Activated naive CD4-positive, alpha-beta T cell treated with anti-CD3 and anti-CD28 coated beads, Interleukin-2, amount 10 ng/mL, durations not matched to agents 7 days and 5 days (primary cell): ENCODE results near the gene LRSAM1.

Experiments used
- CTCF ChIA-PET: fragments of 350-600 bp; sonication (Branson Sonifier 250); formaldehyde crosslinking; loops from one replicate; lab custom pipeline; 2021; ENCODE audit warnings: antibody characterized with exemption; lab: Charles Lee
- DNase-seq: peaks from one replicate; pipeline ENCODE4 v3.0.0-alpha.2; 2020
- H3K27ac Mint-ChIP-seq: one replicate; pipeline ENCODE4 v1.8.0; 2021; ENCODE audit warnings: mild to moderate bottlenecking, moderate library complexity, mixed read lengths
- H3K27me3 Mint-ChIP-seq: one replicate; pipeline ENCODE4 v1.8.0; 2021; ENCODE audit warnings: mild to moderate bottlenecking, mixed read lengths
- H3K36me3 Mint-ChIP-seq: one replicate; pipeline ENCODE4 v1.8.0; 2021; ENCODE audit warnings: mixed read lengths
- H3K4me1 Mint-ChIP-seq: one replicate; pipeline ENCODE4 v1.8.0; 2021; ENCODE audit warnings: mixed read lengths
- H3K4me3 Mint-ChIP-seq: one replicate; pipeline ENCODE4 v1.8.0; 2021; ENCODE audit warnings: mild to moderate bottlenecking, moderate library complexity, mixed read lengths
- H3K9me3 Mint-ChIP-seq: one replicate; pipeline ENCODE4 v1.8.0; 2021; ENCODE audit warnings: mixed read lengths

Gene LRSAM1

GRCh38 chr9:127419348-127419747 lies 32.0 kb upstream of the LRSAM1 start:
- DNase-seq = no peak
- Mint-ChIP-seq H3K27ac (no peak overlapping the region), H3K4me1 (peaks cover 25% of the 10 kb centered on the region), H3K36me3 (peaks cover 1% of the 10 kb centered on the region), H3K4me3 (no peak overlapping the region), H3K9me3 (no peaks in the 10 kb centered on the region), H3K27me3 (peaks cover 29% of the 10 kb centered on the region)
- CTCF ChIA-PET = interaction anchor here (1.0 kb wide), 1 partner anchor 205 kb away, joined by 3 read pairs; no protein-coding TSS in a partner anchor

DNA sequence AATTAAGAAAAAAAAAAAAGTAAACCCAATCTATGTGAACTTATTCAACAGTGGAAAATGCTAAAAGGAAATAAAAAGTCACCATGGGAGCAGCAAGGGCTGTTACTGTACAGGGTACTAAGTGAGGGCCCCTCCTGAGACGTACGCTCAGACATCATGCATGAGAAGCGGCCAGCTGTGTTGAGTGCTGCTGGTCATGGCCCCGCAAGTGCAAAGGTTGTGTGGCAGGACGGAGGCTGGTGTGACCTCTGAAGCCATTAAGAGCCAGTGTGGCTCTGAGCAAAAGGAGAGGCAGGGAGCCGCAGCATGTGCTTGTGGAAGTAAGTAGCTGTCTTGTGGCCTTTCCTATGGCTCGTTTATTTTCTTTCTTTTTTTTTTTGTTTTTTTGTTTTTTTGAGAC lies 30.3 kb upstream of the LRSAM1 start:
- peaks cover 42% of the 10 kb centered on the region for H3K4me1 Mint-ChIP-seq

GRCh38 chr9:127422133-127422782 lies 29.1 kb upstream of the LRSAM1 start:
- CTCF ChIA-PET = no interaction called here

More for the DNA sequence above, 30.3 kb upstream of the LRSAM1 start:
- no peaks in the 10 kb centered on the region for H3K9me3 Mint-ChIP-seq
- H3K4me3 Mint-ChIP-seq = no peak overlapping the region
- CTCF ChIA-PET = no interaction called here
- H3K36me3 Mint-ChIP-seq = peaks cover 1% of the 10 kb centered on the region
- no peak for DNase-seq
- peaks cover 22% of the 10 kb centered on the region for H3K27me3 Mint-ChIP-seq
- no peak overlapping the region for H3K27ac Mint-ChIP-seq

DNA sequence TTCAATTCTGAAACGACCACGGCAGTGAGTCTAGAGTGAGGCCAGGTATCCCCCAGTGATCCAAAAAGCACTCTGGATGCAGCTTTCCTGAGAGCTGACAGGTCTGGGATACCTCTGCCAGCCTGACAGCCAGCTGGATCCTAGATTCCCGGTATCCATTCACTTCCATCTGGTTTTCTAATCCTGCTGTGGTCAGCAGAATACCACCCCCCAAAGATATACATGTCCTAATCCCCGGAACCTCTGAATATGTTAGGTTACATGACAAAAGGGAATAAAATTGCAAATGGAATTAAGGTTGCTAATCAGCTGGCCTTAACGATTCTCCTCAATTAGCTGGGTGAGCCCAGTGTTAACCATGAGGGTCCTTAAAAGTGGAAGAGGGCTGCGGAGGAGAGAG lies 28.5 kb upstream of the LRSAM1 start:
- Mint-ChIP-seq H3K4me3 (peak overlapping the region; percentile 98), H3K27me3 (peaks cover 4% of the 10 kb centered on the region), H3K36me3 (peaks cover 6% of the 10 kb centered on the region), H3K9me3 (no peaks in the 10 kb centered on the region), H3K4me1 (peaks cover 55% of the 10 kb centered on the region), H3K27ac (no peak overlapping the region)
- CTCF ChIA-PET = no interaction called here
- no peak for DNase-seq

More at GRCh38 chr9:127422133-127422782, 29.1 kb upstream of the LRSAM1 start:
- H3K9me3 Mint-ChIP-seq = no peaks in the 10 kb centered on the region
- H3K27me3 Mint-ChIP-seq = peaks cover 10% of the 10 kb centered on the region
- peaks cover 52% of the 10 kb centered on the region for H3K4me1 Mint-ChIP-seq
- H3K27ac Mint-ChIP-seq = no peak overlapping the region
- no peak for DNase-seq
- H3K4me3 Mint-ChIP-seq = no peak overlapping the region
- H3K36me3 Mint-ChIP-seq = peaks cover 6% of the 10 kb centered on the region

- Mint-ChIP-seq H3K4me1 (peaks cover 57% of the 10 kb centered on the region), H3K9me3 (no peaks in the 10 kb centered on the region), H3K27me3 (no peaks in the 10 kb centered on the region), H3K36me3 (peaks cover 10% of the 10 kb centered on the region), H3K4me3 (peak overlapping the region; percentile 98), H3K27ac (peak overlapping the region; percentile 87)
- DNase-seq = no peak
- CTCF ChIA-PET = interaction anchor here (0.9 kb wide), 1 partner anchor 28 kb away, joined by 3 read pairs; the partner anchor contains the start of genes LRSAM1 and RPL12
Observed at GRCh38 chr9:127423476-127423933, 27.8 kb upstream of the LRSAM1 start.

DNA sequence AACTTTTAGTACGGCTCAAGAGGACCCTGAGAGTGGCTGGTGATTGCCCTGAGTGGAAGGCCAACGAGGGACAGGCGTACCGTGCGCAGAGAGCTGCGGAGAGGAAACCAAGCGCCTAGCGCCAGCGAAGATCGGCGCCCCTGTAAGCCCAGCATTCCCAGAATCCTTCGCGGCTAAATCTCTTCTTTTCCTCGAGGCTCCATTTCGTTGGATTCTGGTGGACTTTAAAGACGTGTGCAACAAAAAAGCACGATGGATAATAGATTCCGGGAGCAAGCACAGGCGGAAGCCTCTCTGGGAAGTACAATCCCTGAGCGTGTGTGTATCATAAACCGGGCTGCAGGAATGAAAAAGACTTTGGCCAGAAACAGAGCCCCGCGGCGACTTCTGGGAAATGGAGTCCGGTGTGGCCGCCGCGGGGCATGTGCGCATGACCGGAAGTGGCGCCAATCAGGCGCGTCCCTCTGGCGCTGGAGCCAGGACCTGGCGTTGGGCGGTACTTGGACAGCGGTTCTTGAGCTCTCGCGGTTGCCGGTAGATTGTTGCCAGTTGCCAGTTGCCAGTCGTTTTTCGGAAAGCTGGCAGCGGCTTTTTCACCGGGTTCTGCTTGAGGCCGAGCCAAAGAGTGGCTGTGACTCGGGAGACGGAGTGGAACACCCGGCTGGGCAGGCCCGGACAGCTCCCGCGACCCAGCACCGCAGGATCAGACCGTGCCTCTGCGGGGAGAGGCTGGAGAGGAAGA lies 27.2 kb upstream of the LRSAM1 start, which contains the start of gene ZNF79:
Gene ZNF79 (plus strand): TSS at position 449 of the 742 bp plus-strand sequence. CDS start 406 bp downstream, outside the sequence.
- H3K4me1 Mint-ChIP-seq = peaks cover 52% of the 10 kb centered on the region
- peak within 1 kb of the TSS; percentile 87 for H3K27ac Mint-ChIP-seq
- CTCF ChIA-PET = interaction anchor here (0.9 kb wide), 2 partner anchors 27 to 209 kb away, joined by 3 to 4 read pairs; partner anchors contain the start of genes LRSAM1 and RPL12
- H3K27me3 Mint-ChIP-seq = no peaks in the 10 kb centered on the region
- H3K36me3 Mint-ChIP-seq = peaks cover 15% of the 10 kb centered on the region
- peak; percentile 95 for DNase-seq
- H3K4me3 Mint-ChIP-seq = peak within 1 kb of the TSS; percentile 98
- H3K9me3 Mint-ChIP-seq = no peaks in the 10 kb centered on the region

DNA sequence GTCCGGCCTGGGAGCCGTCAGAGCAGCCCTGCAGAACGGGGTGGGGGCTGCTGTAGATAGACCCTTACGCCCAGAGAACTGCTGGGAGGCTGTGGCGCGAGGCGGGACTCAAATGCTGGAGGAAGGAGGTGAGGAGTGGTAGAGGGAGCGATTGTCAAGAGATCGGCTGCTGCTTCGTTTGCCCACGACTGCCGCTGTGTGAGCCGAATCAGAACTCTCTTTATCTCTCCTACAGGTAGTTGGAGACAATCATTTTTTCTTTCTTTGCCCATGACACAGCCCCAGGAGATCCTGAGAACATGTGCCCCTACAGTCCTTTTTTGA lies 26.7 kb upstream of the LRSAM1 start:
- Mint-ChIP-seq H3K27me3 (no peaks in the 10 kb centered on the region), H3K4me3 (peak overlapping the region; percentile 98), H3K27ac (peak overlapping the region; percentile 87), H3K4me1 (peaks cover 52% of the 10 kb centered on the region), H3K9me3 (no peaks in the 10 kb centered on the region), H3K36me3 (peaks cover 15% of the 10 kb centered on the region)
- peak; percentile 59 for DNase-seq
- CTCF ChIA-PET = interaction anchor here (0.9 kb wide), 2 partner anchors 27 to 209 kb away, joined by 3 to 4 read pairs; partner anchors contain the start of genes LRSAM1 and RPL12

GRCh38 chr9:127426756-127427155 lies 24.6 kb upstream of the LRSAM1 start:
- CTCF ChIA-PET = no interaction called here
- H3K36me3 Mint-ChIP-seq = peaks cover 29% of the 10 kb centered on the region
- no peaks in the 10 kb centered on the region for H3K9me3 Mint-ChIP-seq
- H3K27ac Mint-ChIP-seq = peak overlapping the region; percentile 82
- DNase-seq = peak; percentile 28
- H3K4me1 Mint-ChIP-seq = peaks cover 52% of the 10 kb centered on the region
- peak overlapping the region; percentile 35 for H3K4me3 Mint-ChIP-seq
- H3K27me3 Mint-ChIP-seq = no peaks in the 10 kb centered on the region

- no peak overlapping the region for H3K27ac Mint-ChIP-seq
- no peaks in the 10 kb centered on the region for H3K27me3 Mint-ChIP-seq
- peaks cover 32% of the 10 kb centered on the region for H3K36me3 Mint-ChIP-seq
- DNase-seq = no peak
- no peaks in the 10 kb centered on the region for H3K9me3 Mint-ChIP-seq
- CTCF ChIA-PET = no interaction called here
- H3K4me3 Mint-ChIP-seq = no peak overlapping the region
- H3K4me1 Mint-ChIP-seq = peaks cover 45% of the 10 kb centered on the region
Observed at GRCh38 chr9:127428348-127428747, 23.0 kb upstream of the LRSAM1 start.

DNA sequence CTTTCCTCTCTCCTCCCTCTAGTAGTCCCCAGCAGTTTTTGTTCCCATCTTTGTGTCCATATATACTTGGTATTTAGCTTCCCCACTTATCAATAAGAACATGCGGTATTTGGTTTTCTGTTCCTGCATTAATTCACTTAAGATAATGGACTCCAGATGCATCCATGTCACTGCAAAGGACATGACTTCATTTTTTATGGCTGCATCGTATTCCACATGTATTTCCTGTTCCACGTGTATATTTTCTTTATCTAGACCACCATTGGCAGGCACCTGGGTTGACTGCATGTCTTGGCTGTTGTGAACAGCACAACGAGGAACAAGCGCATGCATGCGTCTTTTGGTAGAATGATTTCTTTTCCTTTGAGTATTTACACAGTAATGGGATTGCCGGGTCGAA lies 20.9 kb upstream of the LRSAM1 start:
- Mint-ChIP-seq H3K27ac (no peak overlapping the region), H3K4me3 (no peak overlapping the region)

GRCh38 chr9:127437497-127438264 lies 13.6 kb upstream of the LRSAM1 start:
- Mint-ChIP-seq H3K27ac (no peak overlapping the region), H3K36me3 (peaks cover 71% of the 10 kb centered on the region), H3K27me3 (no peaks in the 10 kb centered on the region), H3K4me1 (peaks cover 2% of the 10 kb centered on the region), H3K4me3 (no peak overlapping the region), H3K9me3 (peaks cover 8% of the 10 kb centered on the region)
- CTCF ChIA-PET = interaction anchor here (1.2 kb wide), 1 partner anchor 17 kb away, joined by 3 read pairs; no protein-coding TSS in a partner anchor
- DNase-seq = no peak

More for the DNA sequence above, 20.9 kb upstream of the LRSAM1 start:
- CTCF ChIA-PET = interaction anchor here (0.8 kb wide), 1 partner anchor 10 kb away, joined by 3 read pairs; no protein-coding TSS in a partner anchor
- Mint-ChIP-seq H3K4me1 (peaks cover 27% of the 10 kb centered on the region), H3K27me3 (no peaks in the 10 kb centered on the region), H3K36me3 (peaks cover 42% of the 10 kb centered on the region), H3K9me3 (no peaks in the 10 kb centered on the region)
- no peak for DNase-seq

DNA sequence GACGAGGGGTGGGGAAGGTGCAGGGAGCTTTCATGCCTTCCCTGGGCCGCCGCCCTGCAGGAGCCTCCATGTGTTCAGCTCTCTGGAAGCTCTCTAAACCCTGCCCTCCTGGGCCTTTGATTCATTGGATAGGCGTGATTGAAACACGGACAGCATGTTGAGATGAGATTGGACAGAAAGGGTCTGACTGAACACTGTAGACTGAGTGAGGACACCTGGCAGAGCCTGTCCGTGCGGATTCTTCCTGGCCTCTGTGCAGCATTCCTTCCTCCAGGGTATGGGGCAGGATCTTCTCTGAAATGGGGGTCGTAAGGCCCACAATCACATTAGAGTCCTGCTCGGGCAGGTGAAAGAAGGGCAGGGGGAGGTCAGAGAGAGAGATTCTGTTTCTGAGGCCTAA lies 12.9 kb upstream of the LRSAM1 start:
- no peak for DNase-seq
- Mint-ChIP-seq H3K27ac (no peak overlapping the region), H3K36me3 (peaks cover 72% of the 10 kb centered on the region), H3K27me3 (no peaks in the 10 kb centered on the region), H3K9me3 (peaks cover 13% of the 10 kb centered on the region), H3K4me1 (peaks cover 2% of the 10 kb centered on the region), H3K4me3 (no peak overlapping the region)
- CTCF ChIA-PET = no interaction called here

GRCh38 chr9:127444283-127444920 lies 6.9 kb upstream of the LRSAM1 start:
- Mint-ChIP-seq H3K9me3 (peaks cover 40% of the 10 kb centered on the region), H3K4me3 (no peak overlapping the region), H3K36me3 (peaks cover 90% of the 10 kb centered on the region), H3K27me3 (no peaks in the 10 kb centered on the region), H3K4me1 (peaks cover 21% of the 10 kb centered on the region), H3K27ac (no peak overlapping the region)
- DNase-seq = no peak
- CTCF ChIA-PET = no interaction called here
